IMR-90 (cell line): ENCODE measurements around the gene ARAP1.

Experiments used
- BHLHE40 ChIP-seq: fragments of 150-350 bp; IDR thresholded peaks from 2 replicates; pipeline ENCODE4 v1.6.1; 2016; ENCODE audit warnings: mild to moderate bottlenecking, low read depth, low read length
- CEBPB ChIP-seq: IDR thresholded peaks from 2 replicates; pipeline ENCODE4 v1.6.1; 2012; ENCODE audit warnings: low read depth, low read length, improper control_type of control experiment
- MAZ ChIP-seq: IDR thresholded peaks from 2 replicates; pipeline ENCODE4 v1.6.1; 2012; ENCODE audit warnings: low read depth, mild to moderate bottlenecking, low read length, improper control_type of control experiment, moderate library complexity, borderline replicate concordance
- POLR2A ChIP-seq: IDR thresholded peaks from 2 replicates; pipeline ENCODE4 v1.6.1; 2012; ENCODE audit warnings: mild to moderate bottlenecking, low read depth, low read length
- RFX5 ChIP-seq: IDR thresholded peaks from 2 replicates; pipeline ENCODE4 v1.8.0; 2012; ENCODE audit warnings: low read depth, mild to moderate bottlenecking, low read length, moderate library complexity
- TF ChIP-seq, protein P1 (sequence below): conservative IDR thresholded peaks from 2 replicates; pipeline ENCODE4 v1.5.1; 2012; ENCODE audit warnings: mild to moderate bottlenecking, low read depth, low read length, improper control_type of control experiment

DNA sequence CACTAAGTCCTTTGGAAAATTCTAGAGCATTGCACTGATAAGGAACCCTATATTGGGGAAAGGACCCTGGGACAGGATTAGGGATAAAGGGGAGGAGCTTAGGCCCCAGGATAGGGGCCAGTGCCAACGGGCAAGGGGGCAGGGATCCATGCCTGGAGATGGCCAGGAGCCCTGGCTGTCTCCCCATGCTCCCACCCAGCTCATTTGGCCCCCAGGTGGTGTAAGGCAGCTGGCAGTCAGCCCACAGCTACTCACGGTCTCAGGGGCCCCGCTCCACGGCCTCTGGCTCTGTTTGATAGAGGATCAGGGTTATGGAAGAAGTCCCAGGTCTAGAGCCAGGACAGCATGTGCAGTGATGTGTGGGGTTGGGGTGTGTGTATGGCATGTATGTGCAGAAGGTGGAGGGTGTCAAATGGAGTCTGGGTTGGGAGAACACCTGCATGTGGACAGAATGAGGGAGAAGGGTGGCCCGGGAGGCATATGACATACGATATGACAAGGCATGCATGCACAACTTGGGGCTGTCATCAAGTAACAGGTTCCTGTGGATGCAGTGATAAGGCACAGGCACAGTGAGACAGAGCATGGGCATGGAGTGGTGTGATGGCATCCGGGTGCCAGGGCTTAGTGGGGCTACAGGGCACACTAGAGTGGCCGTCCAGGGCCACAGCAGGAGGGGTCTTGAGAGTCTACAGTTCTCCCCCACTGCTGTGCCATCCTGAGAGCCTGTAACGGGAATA lies 59.5 kb downstream of the ARAP1 start:
- TF ChIP-seq BHLHE40 (no peak), RFX5 (no peak), CEBPB (no peak), MAZ (no peak), POLR2A (no peak)
- TF ChIP-seq, protein P1, sequence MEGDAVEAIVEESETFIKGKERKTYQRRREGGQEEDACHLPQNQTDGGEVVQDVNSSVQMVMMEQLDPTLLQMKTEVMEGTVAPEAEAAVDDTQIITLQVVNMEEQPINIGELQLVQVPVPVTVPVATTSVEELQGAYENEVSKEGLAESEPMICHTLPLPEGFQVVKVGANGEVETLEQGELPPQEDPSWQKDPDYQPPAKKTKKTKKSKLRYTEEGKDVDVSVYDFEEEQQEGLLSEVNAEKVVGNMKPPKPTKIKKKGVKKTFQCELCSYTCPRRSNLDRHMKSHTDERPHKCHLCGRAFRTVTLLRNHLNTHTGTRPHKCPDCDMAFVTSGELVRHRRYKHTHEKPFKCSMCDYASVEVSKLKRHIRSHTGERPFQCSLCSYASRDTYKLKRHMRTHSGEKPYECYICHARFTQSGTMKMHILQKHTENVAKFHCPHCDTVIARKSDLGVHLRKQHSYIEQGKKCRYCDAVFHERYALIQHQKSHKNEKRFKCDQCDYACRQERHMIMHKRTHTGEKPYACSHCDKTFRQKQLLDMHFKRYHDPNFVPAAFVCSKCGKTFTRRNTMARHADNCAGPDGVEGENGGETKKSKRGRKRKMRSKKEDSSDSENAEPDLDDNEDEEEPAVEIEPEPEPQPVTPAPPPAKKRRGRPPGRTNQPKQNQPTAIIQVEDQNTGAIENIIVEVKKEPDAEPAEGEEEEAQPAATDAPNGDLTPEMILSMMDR = no peak
